Ammon's horn (tissue), 1 donor: ENCODE measurements around the gene SSBP2.

Source experiments
- DNase-seq: peaks from one replicate; pipeline ENCODE4 v3.0.0-alpha.2; 2016; ENCODE audit warnings: low spot score

The SSBP2 gene

GRCh38 chr5:81766611-81767010 lies 15.7 kb upstream of the SSBP2 start:
- DNase-seq: no peak

- no peak for DNase-seq
Measured at GRCh38 chr5:81763294-81763928, 12.5 kb upstream of the SSBP2 start.

GRCh38 chr5:81762853-81763252 lies 12.0 kb upstream of the SSBP2 start:
- DNase-seq: no peak

GRCh38 chr5:81762401-81762800 lies 11.5 kb upstream of the SSBP2 start:
- no peak for DNase-seq

- DNase-seq: no peak
Measured at GRCh38 chr5:81761970-81762369, 11.1 kb upstream of the SSBP2 start.

GRCh38 chr5:81761270-81761669 lies 10.4 kb upstream of the SSBP2 start:
- DNase-seq: peak; percentile 23

- no peak for DNase-seq
Measured at GRCh38 chr5:81760521-81760920, 9.6 kb upstream of the SSBP2 start.

- DNase-seq: peak; percentile 52
Measured at GRCh38 chr5:81759632-81760005, 8.7 kb upstream of the SSBP2 start.

- no peak for DNase-seq
Measured at GRCh38 chr5:81757404-81757803, 6.5 kb upstream of the SSBP2 start.

- no peak for DNase-seq
Measured at GRCh38 chr5:81756016-81756415, 5.1 kb upstream of the SSBP2 start.

GRCh38 chr5:81755320-81755719 lies 4.4 kb upstream of the SSBP2 start:
- DNase-seq: peak; percentile 7

GRCh38 chr5:81754621-81755020 lies 3.7 kb upstream of the SSBP2 start:
- no peak for DNase-seq

- no peak for DNase-seq
Measured at GRCh38 chr5:81753429-81753828, 2.5 kb upstream of the SSBP2 start.

- no peak for DNase-seq
Measured at GRCh38 chr5:81752644-81752963, 1.7 kb upstream of the SSBP2 start.

GRCh38 chr5:81751836-81752643 lies 1.1 kb upstream of the SSBP2 start:
- peak; percentile 57 for DNase-seq

- DNase-seq: no peak
Measured at GRCh38 chr5:81750308-81751008, 439 bp downstream of the SSBP2 start.

GRCh38 chr5:81749561-81750307 lies 1.2 kb downstream of the SSBP2 start:
- DNase-seq: peak; percentile 18

GRCh38 chr5:81749192-81749560 lies 1.7 kb downstream of the SSBP2 start:
- peak; percentile 8 for DNase-seq

- DNase-seq: peak; percentile 35
Measured at GRCh38 chr5:81748556-81748955, 2.3 kb downstream of the SSBP2 start.

GRCh38 chr5:81747030-81747429 lies 3.9 kb downstream of the SSBP2 start:
- no peak for DNase-seq

- no peak for DNase-seq
Measured at GRCh38 chr5:81740758-81741157, 10.1 kb downstream of the SSBP2 start.

- DNase-seq: no peak
Measured at GRCh38 chr5:81739291-81739690, 11.6 kb downstream of the SSBP2 start.

GRCh38 chr5:81729276-81729675 lies 21.6 kb downstream of the SSBP2 start:
- DNase-seq: no peak
